Panc1 (cell line): ENCODE measurements around the gene DOCK1. TPM values are rescaled to one million over a fixed set of nuclear protein-coding genes. Genes with fewer than 3 reads are reported as not detected.

ENCODE experiments used
- ATAC-seq: fragments of 200-7000 bp; cut with Tn5 transposase; 2 replicates; pipeline ENCODE4 v1.9.1; 2020; ENCODE audit warnings: mild to moderate bottlenecking, moderate library complexity
- BruUV-seq: library from RNA; stranded (reverse); fragments of 400-500 nt; replicated peaks from 2 replicates; lab custom pipeline; 2021; lab: Mats Ljungman, UMichigan
- CTCF ChIA-PET: fragments of 300-600 bp; sonication (Branson Sonifier 250); formaldehyde crosslinking; loops from one replicate; lab custom pipeline; 2022; ENCODE audit warnings: antibody characterized with exemption; lab: Charles Lee
- POLR2A ChIA-PET: fragments of 300-600 bp; sonication (Branson Sonifier 250); formaldehyde crosslinking; loops from one replicate; lab custom pipeline; 2022; ENCODE audit warnings: antibody characterized with exemption; lab: Charles Lee
- DNase-seq: peaks from one replicate; pipeline ENCODE4 v3.0.0-alpha.2; 2010; ENCODE audit warnings: low read depth, low spot score
- H3K27ac ChIP-seq: 2 replicates; pipeline ENCODE4 v1.5.1; 2011; ENCODE audit warnings: mild to moderate bottlenecking, low read length, inconsistent platforms
- H3K27me3 ChIP-seq: fragments of 200-500 bp; sonication (Bioruptor generic); 2 replicates; pipeline ENCODE4 v1.6.0; 2014; ENCODE audit warnings: low read length, inconsistent platforms; ENCODE audit not compliant: control insufficient read depth, insufficient read depth
- H3K36me3 ChIP-seq: fragments of 200-500 bp; sonication (Bioruptor generic); 2 replicates; pipeline ENCODE4 v1.5.1; 2014; ENCODE audit warnings: inconsistent platforms, mild to moderate bottlenecking, low read length, moderate library complexity; ENCODE audit not compliant: control insufficient read depth, insufficient read depth
- H3K4me1 ChIP-seq: 2 replicates; pipeline ENCODE4 v1.5.1; 2011; ENCODE audit warnings: inconsistent platforms, mild to moderate bottlenecking, low read length, moderate library complexity; ENCODE audit not compliant: control insufficient read depth, insufficient read depth
- H3K4me3 ChIP-seq, 2 experiments: 2 replicates each; pipeline ENCODE4 v1.5.1; 2011 to 2012; ENCODE audit warnings: low read depth in 2 of 2, low read length in 2 of 2, mild to moderate bottlenecking in 2 of 2, inconsistent platforms in 1 of 2, moderate library complexity in 1 of 2
- H3K9me3 ChIP-seq: fragments of 200-500 bp; sonication (Bioruptor generic); 2 replicates; pipeline ENCODE4 v1.5.1; 2014; ENCODE audit warnings: low read depth, mild to moderate bottlenecking, inconsistent platforms, low read length, moderate library complexity; ENCODE audit not compliant: control insufficient read depth, insufficient read depth
- CTCF ChIP-seq: fragments of 450-650 bp; IDR thresholded peaks from 2 replicates; pipeline ENCODE4 v1.5.1; 2017; ENCODE audit warnings: mild to moderate bottlenecking
- POLR2AphosphoS5 ChIP-seq: IDR thresholded peaks from 2 replicates; pipeline ENCODE4 v1.6.1; 2012; ENCODE audit warnings: mild to moderate bottlenecking, low read depth, low read length, moderate library complexity
- REST ChIP-seq, 2 experiments: IDR thresholded peaks; 2 replicates each; pipeline ENCODE4 v1.6.1; 2011 to 2012; ENCODE audit warnings: low read depth in 2 of 2, control low read depth in 1 of 2, low read length in 1 of 2, mild to moderate bottlenecking in 1 of 2, moderate library complexity in 1 of 2; ENCODE audit not compliant: insufficient read depth in 1 of 2
- SIN3A ChIP-seq: IDR thresholded peaks from 2 replicates; pipeline ENCODE4 v1.6.1; 2012; ENCODE audit warnings: low read depth, mild to moderate bottlenecking, low read length, moderate library complexity, borderline replicate concordance; ENCODE audit not compliant: insufficient read depth
- TCF7L2 ChIP-seq: IDR thresholded peaks from 2 replicates; pipeline ENCODE4 v1.6.1; 2011; ENCODE audit warnings: mild to moderate bottlenecking, low read depth, low read length, inconsistent platforms
- in situ Hi-C: cut with HindIII; loops from 2 replicates; pipeline ENCODE4 v1.10.0; 2016; ENCODE audit warnings: low sequenced_read_pairs, low pct_unique_long_range_greater_than_20kb
- intact Hi-C: fragments of 100-400 bp; cut with micrococcal nuclease; formaldehyde crosslinking; loops from one replicate; pipeline ENCODE4 v1.10.0; 2022; ENCODE audit not compliant: unreplicated experiment
- total RNA-seq: library from RNA; stranded (reverse); gene quantifications from one replicate; pipeline ENCODE4 v1.2.1, GENCODE V29; 2021; ENCODE audit not compliant: unreplicated experiment

The DOCK1 gene
- total RNA-seq, 1 experiment from 2014 or later: 67.6 TPM

DNA sequence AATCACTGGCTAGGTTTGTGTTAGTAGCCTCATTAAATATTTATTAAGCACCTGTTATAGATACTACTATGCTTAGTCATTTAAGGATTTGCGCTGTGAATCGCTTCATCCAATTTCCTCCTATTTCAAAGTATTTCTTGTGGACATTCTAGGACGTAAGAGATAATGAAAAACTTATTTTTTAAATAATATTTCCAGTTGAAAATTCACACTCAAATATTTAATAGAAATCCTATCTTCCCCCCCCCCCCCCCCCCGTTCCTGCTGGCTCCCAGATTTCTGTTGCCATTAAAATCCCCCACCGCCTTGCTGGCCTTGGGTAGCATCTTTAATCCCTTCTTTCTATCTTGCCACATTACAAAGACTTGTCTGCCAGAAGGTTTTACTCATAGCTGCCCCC, 285.2 kb downstream of the DOCK1 start:
- intact Hi-C loops: no loop called here
- DNase-seq: no peak
- ChIA-PET CTCF (no interaction called here), POLR2A (no interaction called here)
- Histone ChIP-seq H3K9me3 (no peaks in the 10 kb centered on the region), H3K27ac (no peak overlapping the region), H3K4me3 (no peak overlapping the region), H3K27me3 (peaks cover 13% of the 10 kb centered on the region), H3K4me1 (peaks cover 10% of the 10 kb centered on the region; the same call in 1 of the 2 replicates), H3K36me3 (no peaks in the 10 kb centered on the region)
- BruUV-seq: no TSS peak
- no peak for ATAC-seq
- in situ Hi-C loops: no loop called here
- TF ChIP-seq SIN3A (no peak), TCF7L2 (no peak), REST (IDR thresholded peaks at IDR 0.05; ENCODE audit: insufficient read depth in 1 of 2, low read depth in 2 of 2, low read length in 1 of 2) (no peak), CTCF (no peak), POLR2AphosphoS5 (no peak)

- intact Hi-C loops (no loop called here), in situ Hi-C loops (no loop called here)
- ChIA-PET CTCF (no interaction called here), POLR2A (no interaction called here)
- no peak for TF ChIP-seq SIN3A
- no peak for TF ChIP-seq CTCF
- TF ChIP-seq TCF7L2: no peak
- no peak for TF ChIP-seq REST (IDR thresholded peaks at IDR 0.05; ENCODE audit: insufficient read depth in 1 of 2, low read depth in 2 of 2, low read length in 1 of 2)
- TF ChIP-seq POLR2AphosphoS5: no peak
- H3K27ac ChIP-seq: no peak overlapping the region
- ATAC-seq (no peak), DNase-seq (no peak)
- H3K36me3 ChIP-seq: no peaks in the 10 kb centered on the region
- H3K4me1 ChIP-seq: peaks cover 10% of the 10 kb centered on the region; the same call in 1 of the 2 replicates
- H3K9me3 ChIP-seq: no peaks in the 10 kb centered on the region
- H3K27me3 ChIP-seq: peaks cover 13% of the 10 kb centered on the region
- no peak overlapping the region for H3K4me3 ChIP-seq
- no TSS peak for BruUV-seq
These were observed 287.9 kb downstream of the DOCK1 start for GRCh38 chr10:127193125-127193524.
